GM12878 (cell line): ENCODE results near the gene NPDC1. TPM values are rescaled to one million over a fixed set of nuclear protein-coding genes. Genes with fewer than 3 reads are reported as not detected.

ENCODE experiments used
- ATAC-seq: fragments of 200-7000 bp; cut with Tn5 transposase; 3 replicates; pipeline ENCODE4 v1.9.1; 2020; ENCODE audit warnings: mild to moderate bottlenecking, moderate library complexity
- BruUV-seq: library from RNA; stranded (reverse); fragments of 400-500 nt; replicated peaks from 2 replicates; lab custom pipeline; 2021; lab: Mats Ljungman, UMichigan
- CTCF ChIA-PET: fragments of 300-600 bp; sonication (Branson Sonifier 250); formaldehyde crosslinking; extraction: SDS; loops from one replicate; lab custom pipeline; 2021; ENCODE audit warnings: inconsistent platforms; lab: Yijun Ruan, JAX
- POLR2A ChIA-PET: fragments of 350-600 bp; formaldehyde crosslinking; extraction: SDS; loops from one replicate; lab custom pipeline; 2021; ENCODE audit warnings: inconsistent platforms; lab: Charles Lee
- RAD21 ChIA-PET: fragments of 300-600 bp; sonication (Branson Sonifier 250); formaldehyde crosslinking; loops from one replicate; lab custom pipeline; 2023; ENCODE audit warnings: antibody characterized with exemption; ENCODE audit not compliant: unreplicated experiment; lab: Charles Lee
- SMC1A ChIA-PET: fragments of 300-600 bp; sonication (Branson Sonifier 250); formaldehyde crosslinking; loops from one replicate; lab custom pipeline; 2023; ENCODE audit not compliant: unreplicated experiment, uncharacterized antibody; lab: Charles Lee
- DNase-seq: peaks from one replicate; pipeline ENCODE4 v3.0.0-alpha.2; 2011; ENCODE audit warnings: low read depth, low spot score
- FAIRE-seq: peaks from 3 replicates; lab custom pipeline; 2011; peaks lifted over from hg19 to GRCh38; lab: Jason Lieb, UNC
- H2AFZ ChIP-seq: 2 replicates; pipeline ENCODE4 v1.6.0; 2011; ENCODE audit warnings: low read depth, low read length, control low read depth; ENCODE audit not compliant: control insufficient read depth
- H3K27ac ChIP-seq: 2 replicates; pipeline ENCODE4 v1.5.1; 2011; ENCODE audit warnings: control low read depth; ENCODE audit not compliant: control insufficient read depth, insufficient read depth
- H3K27me3 ChIP-seq, 2 experiments: replicated peaks in 1 of 2; 2 replicates each; pipeline versions ENCODE4 v1.6.0 to v1.6.1; 2011; ENCODE audit warnings: low read length in 1 of 2; ENCODE audit not compliant: control insufficient read depth in 2 of 2, insufficient read depth in 2 of 2
- H3K36me3 ChIP-seq, 2 experiments: 2 replicates each; pipeline ENCODE4 v1.5.1; 2011; ENCODE audit warnings: low read length in 1 of 2; ENCODE audit not compliant: control insufficient read depth in 2 of 2, insufficient read depth in 2 of 2
- H3K4me1 ChIP-seq: 2 replicates; pipeline ENCODE4 v1.6.1; 2011; ENCODE audit warnings: mild to moderate bottlenecking, low read length, moderate library complexity, mixed read lengths; ENCODE audit not compliant: control insufficient read depth, insufficient read depth
- H3K4me2 ChIP-seq: 2 replicates; pipeline ENCODE4 v1.6.0; 2011; ENCODE audit warnings: control low read depth; ENCODE audit not compliant: control insufficient read depth, insufficient read depth
- H3K4me3 ChIP-seq: fragments of 200-600 bp; sonication (generic); 2 replicates; pipeline ENCODE4 v1.5.1; 2016
- H3K79me2 ChIP-seq: 2 replicates; pipeline ENCODE4 v1.6.0; 2011; ENCODE audit warnings: low read length; ENCODE audit not compliant: control insufficient read depth, insufficient read depth
- H3K9ac ChIP-seq: 2 replicates; pipeline ENCODE4 v1.8.0; 2011; ENCODE audit warnings: low read length, control low read depth, mixed read lengths; ENCODE audit not compliant: control insufficient read depth, insufficient read depth
- H3K9me3 ChIP-seq: replicated peaks from 3 replicates; pipeline ENCODE4 v1.5.1; 2011; ENCODE audit warnings: mild to moderate bottlenecking, low read length; ENCODE audit not compliant: control insufficient read depth, insufficient read depth
- H4K20me1 ChIP-seq: 2 replicates; pipeline ENCODE4 v1.6.0; 2011; ENCODE audit not compliant: control insufficient read depth, insufficient read depth
- CHD4 ChIP-seq: fragments of 200-600 bp; sonication (generic); IDR thresholded peaks from 2 replicates; pipeline ENCODE4 v1.6.1; 2016; ENCODE audit warnings: mild to moderate bottlenecking
- CREM ChIP-seq: IDR thresholded peaks from 2 replicates; pipeline ENCODE4 v1.6.1; 2014; ENCODE audit warnings: antibody characterized with exemption, low read depth
- GATAD2B ChIP-seq: fragments of 450-650 bp; conservative IDR thresholded peaks from 2 replicates; pipeline ENCODE4 v1.6.1; 2017; ENCODE audit warnings: low read depth, mild to moderate bottlenecking, moderate library complexity
- LARP7 ChIP-seq: fragments of 450-650 bp; IDR thresholded peaks from 2 replicates; pipeline ENCODE4 v1.6.1; 2017; ENCODE audit warnings: mild to moderate bottlenecking
- NBN ChIP-seq: fragments of 450-650 bp; IDR thresholded peaks from 2 replicates; pipeline ENCODE4 v1.6.1; 2016
- NR2F1 ChIP-seq: fragments of 450-650 bp; conservative IDR thresholded peaks from 2 replicates; pipeline ENCODE4 v1.6.1; 2017; ENCODE audit warnings: mild to moderate bottlenecking
- PRDM15 ChIP-seq: fragments of 450-650 bp; formaldehyde crosslinking; IDR thresholded peaks from 2 replicates; pipeline ENCODE4 v1.4.0; 2020; ENCODE audit warnings: mild to moderate bottlenecking, moderate library complexity
- RBBP5 ChIP-seq: fragments of 200-600 bp; sonication (generic); conservative IDR thresholded peaks from 2 replicates; pipeline ENCODE4 v1.6.1; 2016
- RFX5 ChIP-seq: IDR thresholded peaks from 2 replicates; pipeline ENCODE4 v1.6.1; 2011; ENCODE audit warnings: low read depth, low read length, improper control_type of control experiment
- SKIL ChIP-seq: fragments of 450-650 bp; IDR thresholded peaks from 2 replicates; pipeline ENCODE4 v1.6.1; 2017; ENCODE audit warnings: mild to moderate bottlenecking, low read depth, inconsistent platforms; ENCODE audit not compliant: poor library complexity, severe bottlenecking
- SMAD5 ChIP-seq: IDR thresholded peaks from 2 replicates; pipeline ENCODE4 v1.6.1; 2016; ENCODE audit warnings: antibody characterized with exemption, low read depth
- STAT3 ChIP-seq: IDR thresholded peaks from 2 replicates; pipeline ENCODE4 v1.6.1; 2011; ENCODE audit warnings: low read depth, low read length, improper control_type of control experiment
- TCF3 ChIP-seq: IDR thresholded peaks from 2 replicates; pipeline ENCODE4 v1.6.1; 2012; ENCODE audit warnings: low read depth, mild to moderate bottlenecking, low read length, borderline replicate concordance; ENCODE audit not compliant: insufficient read depth
- USF2 ChIP-seq: IDR thresholded peaks from 2 replicates; pipeline ENCODE4 v1.6.1; 2011; ENCODE audit warnings: low read depth, low read length, improper control_type of control experiment, borderline replicate concordance
- YY1 ChIP-seq: IDR thresholded peaks from 2 replicates; pipeline ENCODE4 v1.6.1; 2011; ENCODE audit warnings: low read depth, mild to moderate bottlenecking, low read length
- WGBS: methylation state at CpG from one replicate; pipeline ENCODE4 v1.1.6; 2016; ENCODE audit warnings: low lambda C conversion rate; ENCODE audit not compliant: insufficient replicate concordance, insufficient coverage; ENCODE audit errors: missing lambda C conversion rate; 5-methylcytosine and 5-hydroxymethylcytosine counted together
- in situ Hi-C: fragments of 300-500 bp; cut with MboI; formaldehyde crosslinking; loops from 9 replicates; pipeline ENCODE4 v1.14.3; 2018; ENCODE audit warnings: mixed read lengths
- intact Hi-C: fragments of 100-400 bp; cut with micrococcal nuclease; formaldehyde crosslinking; loops from one replicate; pipeline ENCODE4 v1.14.2; 2022; ENCODE audit not compliant: unreplicated experiment
- polyA plus RNA-seq, 11 experiments: library from polyadenylated mRNA; depleted of rRNA in 4 of 11; unstranded in 6 of 11; stranded (reverse) in 5 of 11; fragments of >200 nt; fragmentation: Nextera tagmentation in 4 of 11; fragmentation: Illumina TruSeq in 1 of 11; extraction: Ambion mirVana in 4 of 11; extraction: Trizol in 1 of 11; gene quantifications; 1 replicate in 1 of 11; 2 replicates in 10 of 11; pipeline versions ENCODE4 v1.2.1 to v1.2.3, GENCODE V29; 2011 to 2016; ENCODE audit warnings: inconsistent platforms in 2 of 11, missing spikeins in 2 of 11, low read depth in 1 of 11
- total RNA-seq, 4 experiments: library from RNA; depleted of rRNA in 3 of 4; stranded (reverse); fragments of >200 nt in 3 of 4; fragmentation: Illumina TruSeq in 1 of 4; extraction: Trizol in 1 of 4; gene quantifications; 2 replicates each; pipeline versions ENCODE4 v1.2.1 to v1.2.3, GENCODE V29; 2013 to 2021
- TF ChIP-seq, protein P1 (sequence below): IDR thresholded peaks from 2 replicates; pipeline ENCODE4 v1.6.1; 2012; ENCODE audit warnings: low read depth, low read length, improper control_type of control experiment

NPDC1 gene
- total and polyA plus RNA-seq, 10 of the 15 experiments (the other 5 are each of a cell fraction or from before 2014, with no cell fraction given) = 0.04 to 1.7 (median 0.77) TPM; not detected in 2

DNA sequence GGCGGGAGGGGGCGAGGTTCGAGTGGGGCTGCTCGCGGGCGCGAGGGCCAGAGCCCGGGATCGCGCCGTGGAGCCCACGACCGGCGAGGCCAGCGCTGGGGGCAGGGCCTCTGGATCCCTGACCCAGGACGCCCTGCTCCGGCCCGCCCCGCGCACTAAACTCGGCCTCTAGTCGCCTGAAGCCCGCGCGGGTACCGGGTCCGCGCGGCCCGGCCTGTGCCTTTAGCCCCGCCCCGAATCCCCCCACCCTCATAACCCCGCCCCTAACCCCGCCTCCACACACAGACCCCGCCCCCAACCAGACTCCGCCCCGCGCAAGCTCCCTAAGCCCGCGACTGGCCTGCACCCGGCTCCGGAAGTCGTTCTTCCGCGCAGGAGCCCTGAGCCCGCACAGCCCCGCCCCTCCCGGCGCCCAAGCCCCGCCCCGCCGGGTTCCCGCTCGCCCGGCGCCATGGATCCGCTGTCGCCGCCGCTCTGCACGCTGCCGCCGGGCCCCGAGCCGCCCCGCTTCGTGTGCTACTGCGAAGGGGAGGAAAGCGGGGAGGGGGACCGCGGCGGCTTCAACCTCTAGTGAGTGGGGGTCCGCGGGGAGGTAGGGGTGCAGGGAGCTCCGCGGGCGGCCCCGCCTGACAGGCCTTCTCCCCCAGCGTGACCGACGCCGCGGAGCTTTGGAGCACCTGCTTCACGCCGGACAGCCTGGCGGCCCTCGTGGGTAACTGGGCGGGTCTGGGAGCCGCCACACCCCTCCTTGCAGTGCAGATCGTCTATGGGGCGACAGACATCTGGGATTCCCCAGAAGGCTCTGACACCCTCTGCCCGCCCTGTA, 53.8 kb downstream of the NPDC1 start, which contains the start of gene PAXX:
Gene PAXX, plus strand, starts transcription at position 430 of the 826 bp plus-strand sequence. Its CDS starts 22 bp downstream, at position 452.
- POLR2A ChIA-PET = interaction anchor here (0.9 to 1.5 kb wide), 6 partner anchors 8 to 249 kb away, joined by 3 to 5 read pairs (median 4); partner anchors contain the start of gene TUBB4B
- H3K4me3 ChIP-seq = peak within 1 kb of the TSS; percentile 73
- RAD21 ChIA-PET = interaction anchor here (1.3 to 1.7 kb wide), 2 partner anchors 45 to 226 kb away, joined by 3 to 8 read pairs; no protein-coding TSS in a partner anchor
- peak within 1 kb of the TSS; percentile 66 for H3K9ac ChIP-seq
- in situ Hi-C loops = no loop called here
- H3K4me1 ChIP-seq = peaks cover 20% of the 10 kb centered on the region
- H2AFZ ChIP-seq = peak within 1 kb of the TSS; percentile 92
- FAIRE-seq (no peak), DNase-seq (no peak), ATAC-seq (peak; percentile 94)
- H3K27ac ChIP-seq = peak within 1 kb of the TSS; percentile 63
- SMC1A ChIA-PET = interaction anchor here (0.8 to 1.1 kb wide), 3 partner anchors 27 to 44 kb away, joined by 3 to 4 read pairs (median 4); no protein-coding TSS in a partner anchor
- CTCF ChIA-PET = interaction anchor here (0.6 to 3.3 kb wide), 11 partner anchors 8 to 205 kb away, joined by 3 to 17 read pairs (median 4); no protein-coding TSS in a partner anchor
- H3K9me3 ChIP-seq = no peaks in the 10 kb centered on the region; the same call in 2 of the 3 replicates
- peak within 1 kb of the TSS; percentile 99 for H3K4me2 ChIP-seq
- peaks cover 2 to 4% of the 10 kb centered on the region in 2 experiments; a peak in 3 of 4 replicates for H3K27me3 ChIP-seq
- H3K79me2 ChIP-seq = no peaks in the 10 kb centered on the region; the same call in 1 of the 2 replicates
- H4K20me1 ChIP-seq = no peaks in the 10 kb centered on the region
- H3K36me3 ChIP-seq = no peaks in the 10 kb centered on the region
- BruUV-seq = TSS peak; percentile 93
- 2% methylated on average over 49 of the region's 92 CpGs for WGBS
- intact Hi-C loops = loop anchor here (1.0 kb wide), 1 partner anchor 48 kb away; the partner anchor contains the start of gene FBXW5
- peak; percentile 67; the same call in 1 of the 2 replicates for TF ChIP-seq SMAD5
- TF ChIP-seq YY1 = peak; percentile 87
- TF ChIP-seq SKIL = no peak
- TF ChIP-seq, protein P1, sequence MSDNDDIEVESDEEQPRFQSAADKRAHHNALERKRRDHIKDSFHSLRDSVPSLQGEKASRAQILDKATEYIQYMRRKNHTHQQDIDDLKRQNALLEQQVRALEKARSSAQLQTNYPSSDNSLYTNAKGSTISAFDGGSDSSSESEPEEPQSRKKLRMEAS = peak; percentile 81
- TF ChIP-seq LARP7 = peak; percentile 82
- TF ChIP-seq TCF3 = 0 out of 2 replicates have a peak, but pooled peaks have one; percentile 54
- TF ChIP-seq CHD4 = no peak
- no peak for TF ChIP-seq RFX5
- 0 out of 2 replicates have a peak, but pooled peaks have one; percentile 35 for TF ChIP-seq NBN
- 0 out of 2 replicates have a peak, but pooled peaks have one; percentile 35 for TF ChIP-seq GATAD2B
- TF ChIP-seq NR2F1 = peak; percentile 19; the same call in 1 of the 2 replicates
- TF ChIP-seq STAT3 = no peak
- no peak for TF ChIP-seq PRDM15 (CRISPR knock-in tag)
- no peak for TF ChIP-seq RBBP5
- no peak for TF ChIP-seq CREM
- no peak for TF ChIP-seq USF2
